T-helper 9 cell (primary cell): ENCODE results near the gene ZNF737.
A peak's percentile ranks its signal among the peaks of the same experiment; 100 is the strongest.
"Not testable (repeated sequence)": the region's sequence is repeated elsewhere in the genome, so short reads cannot be mapped to it uniquely, and the experiment has no call there.

Experiments
- DNase-seq: peaks from one replicate; pipeline ENCODE4 v3.0.0-alpha.2; 2020
- total RNA-seq, 2 donors: gene quantifications; one replicate each; lab custom pipeline; 2026; lab: John Stamatoyannopoulos, UW

ZNF737 gene
- total RNA-seq: 23.4 to 53.3 reads per million in 2 donors

- DNase-seq: peak; percentile 84
Measured at GRCh38 chr19:20565321-20566018, at the start of gene ZNF737. ZNF737 (minus strand) TSS chr19:20565781; CDS start chr19:20565640, 141 bp downstream.

- not testable (repeated sequence) for DNase-seq
Measured at GRCh38 chr19:20614971-20615370, 49.4 kb upstream of the ZNF737 start.

GRCh38 chr19:20612711-20613316, 47.2 kb upstream of the ZNF737 start:
- DNase-seq: no peak

GRCh38 chr19:20611866-20612265, 46.3 kb upstream of the ZNF737 start:
- DNase-seq: no peak

- DNase-seq: no peak
Measured at GRCh38 chr19:20607943-20608342, 42.4 kb upstream of the ZNF737 start.

- DNase-seq: no peak
Measured at GRCh38 chr19:20558571-20558970, 7.0 kb downstream of the ZNF737 start.

- DNase-seq: no peak
Measured at GRCh38 chr19:20558011-20558410, 7.6 kb downstream of the ZNF737 start.

GRCh38 chr19:20544667-20545333, 20.8 kb downstream of the ZNF737 start:
- not testable (repeated sequence) for DNase-seq

GRCh38 chr19:20530303-20530702, 35.3 kb downstream of the ZNF737 start:
- DNase-seq: not testable (repeated sequence)

GRCh38 chr19:20513189-20513904, 52.2 kb downstream of the ZNF737 start:
- peak; percentile 1 for DNase-seq

GRCh38 chr19:20503476-20503875, 62.1 kb downstream of the ZNF737 start:
- no peak for DNase-seq
